ENCODE measurements around the gene CRCP. TPM values are rescaled to one million over a fixed set of nuclear protein-coding genes. Genes with fewer than 3 reads are reported as not detected.

Gene CRCP
- polyA plus RNA-seq, 10 donors, result 17.5 to 25.1 (median 21.9) TPM

- no peak for DNase-seq
These were observed 72.3 kb downstream of the CRCP start for GRCh38 chr7:66186991-66187390.

GRCh38 chr7:66187905-66188304, 73.3 kb downstream of the CRCP start:
- peak; percentile 65 to 89 (median 87) for DNase-seq

- DNase-seq, result no peak
These were observed 74.0 kb downstream of the CRCP start for GRCh38 chr7:66188645-66189044.

- DNase-seq, result no peak
These were observed 75.3 kb downstream of the CRCP start for GRCh38 chr7:66189695-66190503.

GRCh38 chr7:66190504-66190857, 75.8 kb downstream of the CRCP start:
- DNase-seq, result no peak

- DNase-seq, result no peak
These were observed 78.6 kb downstream of the CRCP start for GRCh38 chr7:66193146-66193725.

GRCh38 chr7:66198469-66198868, 83.8 kb downstream of the CRCP start:
- DNase-seq, result peak in 1 of 3 donors; percentile 32

GRCh38 chr7:66198956-66199355, 84.3 kb downstream of the CRCP start:
- DNase-seq, result no peak

- DNase-seq, result no peak
These were observed 87.8 kb downstream of the CRCP start for GRCh38 chr7:66202441-66202840.

Other genes with a start within 250 kb of the CRCP start
- gene VKORC1L1, start 241.8 kb upstream of the CRCP start, polyA plus RNA-seq (ENCODE audit: insufficient read length in 10 of 10), result 10 to 100 TPM; 16.6 to 26.4 (median 23.6) TPM
- 10 to 100 TPM; 33.6 to 44.2 (median 37.4) TPM for gene GUSB, start 132.6 kb upstream of the CRCP start, polyA plus RNA-seq (ENCODE audit: insufficient read length in 10 of 10)
- 10 to 100 TPM in 7 of 10 donors, 1 to 10 TPM in 3; 8.3 to 13.7 (median 11.3) TPM for gene ASL, start 39.0 kb upstream of the CRCP start, polyA plus RNA-seq (ENCODE audit: insufficient read length in 10 of 10)
- gene TPST1, start 90.5 kb downstream of the CRCP start, polyA plus RNA-seq (ENCODE audit: insufficient read length in 10 of 10), result 10 to 100 TPM; 12.8 to 22.2 (median 15.7) TPM